HG03575 (cell line): Measurements from ENCODE around the gene TTLL12.

Experiments
- ATAC-seq: cut with Tn5 transposase; IDR thresholded peaks from one replicate; pipeline ENCODE4 v1.9.1; 2021; ENCODE audit not compliant: unreplicated experiment, insufficient number of reproducible peaks, low FRiP score; ENCODE audit errors: extremely low read depth

The TTLL12 gene

DNA sequence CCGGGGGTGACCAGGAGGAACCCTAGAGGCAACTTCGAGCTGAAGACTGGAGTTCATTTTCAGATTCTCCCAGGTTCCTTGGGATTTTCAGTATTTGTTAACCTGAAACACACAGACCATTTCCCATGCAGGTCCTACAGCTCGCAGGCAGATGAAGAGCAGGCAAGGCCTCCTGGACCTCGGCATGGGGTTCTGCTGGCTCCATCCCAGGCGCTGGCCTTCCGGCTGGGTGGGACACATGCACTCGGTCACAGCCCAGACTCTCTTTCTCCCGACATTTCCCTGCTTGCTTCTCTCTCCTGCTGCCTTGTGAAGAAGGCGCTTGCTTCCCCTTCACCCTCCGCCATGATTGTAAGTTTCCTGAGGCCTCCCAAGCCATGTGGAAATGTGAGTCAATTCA lies 15.4 kb upstream of the TTLL12 start:
- no peak for ATAC-seq

DNA sequence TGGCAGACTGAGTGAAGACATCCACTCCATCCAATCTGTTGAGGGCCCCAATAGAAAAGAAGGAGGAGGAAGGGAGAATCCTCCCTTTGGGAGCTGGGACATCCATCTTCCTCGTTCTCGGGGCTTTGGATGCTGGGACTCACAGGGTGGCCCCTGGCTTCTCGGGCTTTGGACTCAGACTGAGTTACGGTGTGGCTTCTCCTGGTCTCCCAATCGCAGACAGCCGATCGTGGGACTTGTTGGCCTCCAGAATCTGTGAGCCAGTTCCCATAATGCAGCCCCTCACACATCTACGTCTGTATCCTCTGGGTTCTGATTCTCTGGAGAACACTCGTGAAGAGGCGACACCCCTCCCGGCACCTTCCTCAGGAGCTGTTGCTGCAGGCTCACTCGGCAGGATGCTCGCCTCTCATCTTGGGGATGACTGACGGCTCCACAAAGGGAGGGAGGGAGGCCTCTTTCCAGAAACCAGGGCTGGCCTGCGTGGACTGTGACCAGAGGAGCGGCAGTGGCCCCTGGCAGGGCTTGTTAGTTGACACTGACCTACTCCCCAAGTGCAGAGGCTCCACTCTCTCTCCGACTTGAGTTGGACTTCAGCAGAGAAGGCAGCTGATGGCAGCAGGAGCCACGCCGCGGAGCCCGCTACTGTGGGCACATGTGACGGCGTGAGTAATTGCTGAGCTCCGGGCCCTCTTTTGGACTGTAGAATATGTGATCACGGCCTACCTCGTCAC lies 14.7 kb upstream of the TTLL12 start:
- ATAC-seq, result no peak

DNA sequence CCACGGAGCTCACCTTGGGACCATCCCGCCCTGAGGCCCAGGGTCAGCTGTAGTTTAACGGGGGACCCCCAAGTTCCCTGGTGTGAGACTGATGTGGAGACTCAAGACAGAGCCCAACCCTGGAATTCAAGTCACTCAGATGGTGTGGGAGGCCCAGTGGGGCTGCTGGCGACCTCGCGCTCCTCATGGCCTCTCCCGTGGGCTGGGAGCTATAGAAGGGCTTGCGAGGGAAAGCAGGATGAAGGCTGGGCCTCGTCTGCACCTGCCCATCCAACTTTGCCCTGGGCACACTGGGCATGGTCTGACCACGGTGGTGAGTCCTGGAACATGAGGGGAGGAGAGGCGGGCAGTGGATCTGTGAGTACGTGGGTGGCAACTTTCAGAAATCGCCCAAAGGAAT lies 13.6 kb upstream of the TTLL12 start:
- ATAC-seq, result no peak

DNA sequence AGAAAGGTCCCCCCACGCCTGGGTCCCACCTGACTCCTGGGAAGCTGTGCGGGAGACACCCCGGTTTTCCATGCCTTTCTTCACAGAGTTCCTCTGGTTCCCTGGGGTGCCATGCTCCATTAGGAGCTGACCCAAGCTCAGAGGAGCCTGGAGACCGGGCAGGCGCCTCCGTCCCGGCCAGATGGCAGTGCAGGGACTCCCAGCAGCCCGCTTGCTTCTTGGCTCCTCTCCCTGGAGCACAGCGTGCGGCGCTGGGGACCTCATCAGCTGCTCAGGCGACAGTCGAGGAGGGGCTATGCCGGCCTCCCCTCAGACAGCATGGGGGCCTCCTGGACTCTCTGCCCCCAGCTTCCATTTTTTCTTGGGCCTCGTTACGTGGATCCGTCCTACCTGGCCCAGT lies 13.1 kb upstream of the TTLL12 start:
- ATAC-seq, result no peak

DNA sequence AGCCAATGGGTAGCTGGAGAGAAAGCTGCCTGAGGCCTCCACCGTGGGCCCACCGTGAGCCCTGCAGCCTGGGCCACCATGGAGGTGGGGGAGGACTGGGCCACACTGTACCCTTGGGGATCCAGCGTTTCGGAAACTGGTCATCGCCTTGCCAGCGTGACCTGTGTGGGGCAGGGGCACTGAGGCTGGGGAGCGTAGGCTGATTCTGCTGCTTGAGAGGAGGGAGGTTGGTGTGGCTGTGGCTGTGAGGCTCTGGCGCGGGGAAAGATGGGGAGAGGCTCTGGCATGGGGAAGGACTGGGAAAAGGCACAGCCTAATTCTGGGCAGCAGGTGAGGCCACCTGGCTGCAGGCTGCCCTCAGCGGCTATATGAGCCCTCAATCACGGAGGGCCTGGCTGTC lies 12.6 kb upstream of the TTLL12 start:
- no peak for ATAC-seq

DNA sequence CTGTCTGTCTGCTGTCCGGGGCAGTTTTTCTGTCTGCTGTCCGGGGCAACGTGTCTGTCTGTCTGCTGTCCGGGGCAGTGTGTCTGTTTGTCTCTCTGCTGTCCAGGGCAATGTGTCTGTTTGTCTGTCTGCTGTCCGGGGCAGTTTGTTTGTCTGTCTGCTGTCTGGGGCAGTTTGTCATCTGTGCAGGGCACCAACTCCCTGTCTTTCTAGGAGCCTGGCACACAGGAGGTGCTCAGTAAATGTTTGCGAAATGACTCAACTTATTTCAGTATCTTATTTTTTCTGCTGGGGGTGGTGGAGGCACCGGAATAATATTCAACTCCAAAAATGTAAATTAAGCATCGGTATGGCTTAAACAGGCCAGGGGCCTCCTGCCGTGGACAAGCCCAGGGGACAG lies 12.0 kb upstream of the TTLL12 start:
- no peak for ATAC-seq

DNA sequence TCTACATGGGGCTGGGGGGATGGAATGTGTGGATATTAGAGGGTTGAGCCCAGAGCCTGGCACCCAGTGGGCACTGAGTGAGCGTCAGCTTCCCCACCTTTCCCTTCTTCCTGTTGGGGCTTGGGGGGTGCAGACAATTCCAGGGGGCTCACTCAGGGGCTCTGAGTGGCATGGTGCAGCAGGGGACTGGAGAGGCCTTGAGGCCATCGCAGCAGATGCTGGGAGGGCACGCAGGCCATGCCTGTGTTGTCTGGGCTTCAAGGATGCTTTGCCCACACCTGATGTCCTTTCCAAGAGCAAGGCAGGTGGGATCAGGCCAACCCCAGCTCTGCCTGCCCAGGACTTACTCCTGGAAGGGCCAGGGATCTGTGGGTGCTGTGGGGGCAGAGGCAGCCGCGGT lies 11.2 kb upstream of the TTLL12 start:
- ATAC-seq, result no peak

DNA sequence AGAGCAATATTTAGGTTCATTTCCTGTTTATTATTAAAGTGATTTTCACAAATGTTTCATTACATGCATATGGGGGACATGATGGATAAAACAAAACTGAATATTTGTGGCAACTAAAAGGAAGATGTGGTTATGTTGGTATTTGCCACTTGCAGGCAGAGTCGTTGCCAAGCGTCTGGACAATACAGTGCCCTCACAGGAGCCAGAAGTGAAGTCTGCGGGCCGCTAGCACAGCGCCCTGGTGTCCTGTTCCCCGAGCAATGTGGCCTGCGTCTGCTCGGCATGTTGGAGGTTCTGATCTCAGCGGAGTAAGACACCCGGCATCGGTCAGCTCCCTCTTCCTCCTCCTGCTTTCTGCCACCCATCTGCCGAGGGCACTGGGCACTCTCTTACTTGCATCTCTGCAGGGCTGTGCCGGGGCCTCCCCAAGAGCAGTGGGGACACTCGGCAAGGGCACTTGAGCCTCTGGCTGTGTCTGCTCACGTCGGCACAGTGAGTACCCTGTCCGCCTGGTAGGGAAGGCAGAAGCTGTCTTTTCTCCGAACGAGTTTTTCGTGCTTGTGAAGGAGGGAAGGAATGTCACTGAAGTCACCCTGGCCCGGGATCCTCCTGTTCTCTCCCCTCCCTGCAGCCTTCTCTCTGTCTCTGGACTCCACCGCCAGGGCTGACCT lies 10.5 kb upstream of the TTLL12 start:
- no peak for ATAC-seq

DNA sequence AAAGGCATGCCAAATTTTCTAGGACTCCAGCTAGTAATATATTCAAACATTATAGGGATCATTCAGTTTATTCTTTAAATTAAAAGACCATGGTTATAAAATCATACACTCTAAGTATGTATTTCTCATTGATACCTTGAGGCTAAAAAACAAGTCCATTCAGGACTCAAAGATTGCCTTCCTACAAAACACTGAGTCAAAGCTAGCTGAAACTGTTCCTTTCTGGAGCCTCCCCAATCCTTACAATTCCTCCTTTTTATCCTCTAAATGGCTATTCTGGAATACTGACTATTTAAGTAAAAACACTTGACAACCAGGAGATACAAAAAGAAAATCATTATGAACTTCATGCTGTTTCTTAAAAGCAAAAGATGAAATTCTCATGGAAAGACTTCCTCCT lies 4.9 kb upstream of the TTLL12 start:
- ATAC-seq, result no peak

DNA sequence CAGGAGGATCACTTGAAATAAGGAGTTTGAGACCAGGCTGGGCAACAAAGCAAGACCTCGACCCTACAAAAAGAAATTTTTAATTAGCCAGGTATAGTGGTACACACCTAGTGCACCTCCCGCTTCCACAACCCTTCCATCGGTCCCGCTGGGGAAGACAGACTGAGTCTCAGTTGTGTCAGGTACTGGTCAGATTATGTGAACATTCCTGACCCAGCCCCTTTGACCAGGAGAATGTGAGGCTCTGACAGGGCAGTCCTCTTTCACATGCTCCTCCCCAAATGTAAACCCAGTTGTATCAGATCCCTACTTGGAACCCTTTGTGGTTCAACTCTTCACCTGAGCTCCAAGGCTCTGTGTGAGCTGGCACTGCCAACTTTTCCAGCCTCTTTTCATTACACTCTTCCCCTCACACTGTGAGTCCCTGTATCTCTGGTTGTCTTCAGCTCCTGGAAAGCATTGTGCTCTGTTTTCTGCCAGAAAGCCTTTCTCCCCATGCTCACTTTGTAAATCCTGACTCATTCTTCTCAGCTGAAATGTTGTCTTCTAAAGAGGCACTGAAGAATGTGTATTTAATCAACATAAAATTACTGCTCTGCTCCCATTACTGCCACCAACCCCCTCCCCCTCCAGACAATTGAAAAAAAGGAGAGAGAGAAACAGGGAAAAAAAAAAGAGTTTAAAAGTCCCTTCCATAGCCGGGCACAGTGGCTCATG lies 2.1 kb upstream of the TTLL12 start:
- no peak for ATAC-seq

DNA sequence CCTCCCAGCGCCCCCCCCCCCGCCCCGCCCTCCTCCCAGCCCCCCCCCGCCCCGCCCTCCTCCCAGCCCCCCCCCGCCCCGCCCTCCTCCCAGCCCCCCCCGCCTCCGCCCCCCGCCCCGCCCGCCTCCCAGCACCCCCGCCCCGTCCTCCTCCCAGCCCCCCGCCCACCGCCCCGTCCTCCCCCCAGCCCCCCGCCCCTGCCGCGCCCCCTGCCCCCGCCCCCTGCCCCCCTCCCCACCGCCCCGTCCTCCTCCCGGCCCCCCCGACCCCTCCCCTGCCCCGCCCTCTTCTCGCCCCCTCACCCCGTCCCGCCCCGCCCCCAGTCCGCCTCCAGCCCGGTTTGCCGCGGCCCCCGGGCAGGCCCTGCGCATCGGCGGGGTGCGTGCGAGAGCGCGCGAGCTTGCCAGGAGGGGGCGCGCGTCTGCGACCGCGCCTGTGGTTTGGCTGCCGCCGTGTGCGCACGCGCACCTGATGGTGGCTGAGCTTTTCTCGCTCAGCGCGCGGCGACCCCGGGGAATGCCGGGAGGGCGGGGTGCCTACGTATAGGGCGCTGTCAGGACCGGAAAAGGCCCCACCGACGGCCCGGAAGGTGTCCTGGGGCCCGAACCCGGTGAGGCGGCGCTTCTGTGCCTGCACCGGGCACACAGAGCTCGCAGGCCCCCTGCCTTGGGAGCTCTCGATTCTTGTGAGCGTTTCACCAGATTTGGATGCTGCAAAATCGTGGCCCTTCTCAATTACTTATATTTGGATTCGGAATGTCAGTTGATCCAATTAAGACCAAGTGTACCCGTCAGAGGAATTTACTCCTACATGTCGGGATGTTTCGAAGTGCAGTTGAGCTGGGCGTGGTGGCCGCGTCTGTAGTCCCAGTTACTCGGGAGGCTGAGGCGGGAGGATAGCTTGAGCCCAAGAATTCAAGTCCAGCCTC lies 501 bp upstream of the TTLL12 start:
- ATAC-seq, result no peak

DNA sequence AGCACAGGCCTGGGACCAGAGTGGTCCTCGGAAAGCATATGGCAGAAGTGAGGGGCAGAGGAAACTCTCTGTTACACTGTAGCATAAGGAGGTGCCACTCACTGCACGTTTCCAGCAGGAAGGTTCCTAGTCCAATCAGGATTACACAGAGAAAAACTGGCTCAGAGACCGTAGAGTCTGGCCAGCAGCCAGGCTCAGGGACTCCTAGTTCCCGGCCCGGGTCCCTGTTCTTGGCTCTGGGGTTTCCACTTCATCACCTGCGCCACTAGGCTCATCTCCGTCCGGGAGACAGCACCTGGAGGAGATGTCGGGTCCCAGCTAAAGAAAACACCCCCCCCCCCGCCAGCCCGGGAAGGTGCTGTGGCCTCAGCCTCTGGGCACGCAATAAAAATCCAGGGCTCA lies 1.1 kb downstream of the TTLL12 start:
- no peak for ATAC-seq

DNA sequence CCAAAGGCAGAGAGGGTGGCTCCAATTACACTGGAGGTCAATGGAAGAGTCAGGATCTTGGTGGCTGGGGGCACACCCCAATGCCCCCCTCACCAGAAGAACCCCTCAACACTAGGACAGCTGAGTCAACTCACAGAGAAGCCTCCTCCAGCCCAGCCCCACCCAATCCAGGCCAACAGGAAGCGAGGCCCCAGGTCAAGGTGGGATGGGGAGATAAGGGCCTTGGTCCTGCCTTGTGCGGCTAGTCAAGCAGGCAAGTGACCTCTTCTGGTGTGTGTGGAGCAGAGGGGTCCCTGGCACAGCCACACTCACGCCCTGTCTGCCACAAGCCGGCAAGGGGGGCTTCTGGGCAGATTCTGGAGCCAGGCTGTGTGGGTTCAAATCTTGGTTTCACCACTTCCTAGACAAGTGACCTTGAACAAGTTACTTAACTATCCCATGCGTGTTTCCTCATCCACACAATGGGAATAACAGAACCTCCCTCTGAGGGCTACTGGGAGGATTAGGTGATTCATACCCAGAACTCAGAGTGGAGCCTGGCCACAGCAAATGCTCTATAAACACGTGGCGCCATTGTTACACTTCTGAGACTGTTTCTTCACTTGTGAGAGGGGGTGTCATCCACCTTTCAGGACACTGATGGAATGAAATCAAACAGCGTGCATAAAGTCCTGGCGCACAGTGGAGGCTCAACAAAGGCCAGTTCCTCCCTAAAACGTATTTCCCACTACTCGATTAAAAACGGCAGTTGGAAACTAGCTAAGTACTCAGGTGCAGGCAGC lies 3.2 kb downstream of the TTLL12 start:
- no peak for ATAC-seq

DNA sequence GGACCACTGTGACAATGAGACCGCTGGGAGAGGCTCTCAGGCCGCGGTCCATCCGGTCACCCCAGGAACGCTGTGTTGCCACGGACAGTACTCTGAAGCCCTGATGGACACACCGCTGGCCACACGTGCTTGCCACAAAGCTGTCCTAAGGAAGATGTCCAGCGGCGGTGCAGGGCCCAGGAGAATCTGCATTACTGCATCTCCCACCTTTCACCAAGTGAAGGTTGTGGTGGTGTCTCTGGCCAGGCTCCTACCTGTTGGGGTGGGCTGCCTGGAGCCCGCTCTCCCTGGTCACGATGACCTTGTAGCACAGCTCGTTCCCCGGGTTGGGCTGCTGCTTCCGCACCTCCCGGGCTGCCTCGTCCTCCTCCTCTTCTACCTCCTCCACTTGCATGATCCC lies 4.2 kb downstream of the TTLL12 start:
- no peak for ATAC-seq

DNA sequence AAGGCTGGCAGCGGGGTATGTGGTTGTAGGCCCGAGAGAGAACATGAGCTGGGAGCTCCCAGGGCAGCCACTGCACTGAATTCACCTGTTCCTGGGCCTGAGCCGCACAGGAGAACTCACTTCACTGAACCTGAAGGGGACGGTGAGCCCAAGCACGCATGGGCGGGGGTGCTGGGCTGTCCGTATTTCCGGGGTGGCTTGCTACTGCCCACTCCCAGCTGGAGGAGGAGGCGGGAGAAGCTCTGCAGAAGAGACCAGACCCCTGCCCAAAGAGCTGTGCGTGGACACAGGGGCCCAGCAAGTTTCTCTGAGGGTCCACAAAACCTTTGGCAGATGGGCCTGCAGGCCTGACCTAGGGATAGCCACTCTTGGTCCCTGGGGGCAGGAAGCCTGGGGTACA lies 4.8 kb downstream of the TTLL12 start:
- no peak for ATAC-seq

DNA sequence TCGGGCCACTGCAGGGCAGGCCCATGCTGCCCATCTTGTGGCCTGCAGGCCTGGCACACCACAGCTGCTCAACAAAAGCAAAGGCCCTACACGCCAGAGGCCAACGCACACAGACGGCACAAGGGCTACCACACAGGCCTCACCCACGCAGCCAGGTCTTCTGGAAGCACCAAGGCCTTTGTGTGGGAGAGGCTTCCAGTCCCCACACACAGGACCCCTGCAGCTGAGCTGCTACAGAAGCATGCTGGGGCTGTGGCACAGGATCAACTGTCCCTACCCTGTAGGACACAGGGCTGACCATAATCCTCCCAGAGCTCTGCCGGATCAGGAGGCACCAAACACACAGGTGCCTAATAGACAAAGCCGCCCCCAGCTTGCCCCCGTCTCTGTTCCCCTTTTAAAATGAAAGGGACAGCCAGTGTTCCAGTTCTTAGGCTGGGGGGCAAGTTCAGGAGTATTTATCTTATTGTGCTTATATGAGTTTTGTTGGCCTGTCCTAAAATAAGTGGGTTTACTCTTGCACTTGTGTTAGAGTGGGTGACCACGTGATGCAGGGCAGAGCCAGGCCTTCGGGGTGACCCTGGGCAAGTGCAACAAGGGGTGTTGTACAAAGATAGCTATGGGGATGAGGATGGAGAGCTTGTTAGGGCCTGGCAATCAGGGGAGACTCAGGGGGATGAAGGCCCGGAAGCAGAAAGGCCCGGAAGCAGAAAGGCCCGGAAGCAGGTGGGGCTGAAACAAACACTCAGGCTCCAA lies 5.4 kb downstream of the TTLL12 start:
- no peak for ATAC-seq

DNA sequence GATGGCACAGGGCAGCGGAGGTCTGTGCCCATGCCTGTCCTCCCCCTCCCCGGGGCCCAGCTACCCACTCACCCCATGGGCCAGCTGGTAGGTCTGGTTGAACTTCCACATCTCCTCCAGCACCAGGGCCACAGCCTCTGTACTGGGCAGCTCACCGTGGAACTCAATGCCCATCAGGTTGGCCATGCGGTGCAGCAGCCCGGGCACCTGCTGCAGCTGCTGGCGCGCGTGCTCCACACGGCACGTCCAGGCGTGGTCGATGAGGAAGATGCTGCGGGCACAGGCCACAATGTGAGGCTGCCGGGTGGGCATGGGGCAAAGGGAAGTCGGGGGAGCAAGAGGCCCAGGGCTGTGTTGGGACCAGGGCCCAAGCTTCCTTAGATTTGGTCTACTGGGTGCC lies 6.3 kb downstream of the TTLL12 start:
- ATAC-seq, result no peak

DNA sequence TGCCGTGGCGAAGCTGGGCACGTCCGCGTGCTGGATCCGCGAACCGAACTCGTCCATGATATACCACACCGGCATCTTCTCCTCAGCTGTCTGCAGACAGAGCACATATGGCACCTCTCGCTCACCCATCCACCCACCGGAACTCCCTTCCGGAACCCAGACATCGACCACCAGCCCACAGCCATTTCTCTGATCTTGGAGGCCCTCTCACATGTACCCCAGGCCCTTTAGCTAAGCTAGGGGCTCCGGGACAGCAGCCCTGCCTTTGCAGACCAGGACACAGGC lies 7.1 kb downstream of the TTLL12 start:
- no peak for ATAC-seq
